GM12864 (cell line): ENCODE results near the gene TMEM233.

ENCODE experiments used
- DNase-seq: peaks from one replicate; pipeline ENCODE4 v3.0.0-alpha.2; 2011; ENCODE audit warnings: low read depth
- H3K4me3 ChIP-seq: 2 replicates; pipeline ENCODE4 v1.5.1; 2011; ENCODE audit warnings: mild to moderate bottlenecking, low read depth, low read length, control low read depth
- CTCF ChIP-seq: IDR thresholded peaks from 2 replicates; pipeline ENCODE4 v1.5.1; 2011; ENCODE audit warnings: low read depth, mild to moderate bottlenecking, moderate library complexity, low read length, control low read depth, inconsistent platforms; ENCODE audit errors: missing control alignments

The TMEM233 gene

GRCh38 chr12:119589634-119590033 lies 3.9 kb upstream of the TMEM233 start:
- TF ChIP-seq CTCF, result no peak
- H3K4me3 ChIP-seq, result no peak overlapping the region
- no peak for DNase-seq

GRCh38 chr12:119592232-119592631 lies 1.3 kb upstream of the TMEM233 start:
- TF ChIP-seq CTCF, result no peak
- no peak overlapping the region for H3K4me3 ChIP-seq
- DNase-seq, result no peak

- no peak for TF ChIP-seq CTCF
- DNase-seq, result no peak
Measured at GRCh38 chr12:119594399-119594730, 791 bp downstream of the TMEM233 start.

GRCh38 chr12:119594772-119595445 lies 1.3 kb downstream of the TMEM233 start:
- no peak for TF ChIP-seq CTCF
- DNase-seq, result no peak
- no peak overlapping the region for H3K4me3 ChIP-seq

More at GRCh38 chr12:119594399-119594730, 791 bp downstream of the TMEM233 start:
- no peak overlapping the region for H3K4me3 ChIP-seq

GRCh38 chr12:119598159-119598558 lies 4.6 kb downstream of the TMEM233 start:
- no peak for DNase-seq
- no peak overlapping the region for H3K4me3 ChIP-seq
- TF ChIP-seq CTCF, result no peak

- DNase-seq, result no peak
- no peak overlapping the region for H3K4me3 ChIP-seq
- TF ChIP-seq CTCF, result no peak
Measured at GRCh38 chr12:119601877-119602733, 8.5 kb downstream of the TMEM233 start.
